Left ventricle myocardium inferior (tissue), 1 donor: ENCODE data around the gene GABBR2. TPM values are rescaled to one million over a fixed set of nuclear protein-coding genes. Genes with fewer than 3 reads are reported as not detected.

Source experiments
- DNase-seq: peaks from one replicate; pipeline ENCODE4 v3.0.0-alpha.2; 2020
- H3K27ac ChIP-seq: fragments of 200-600 bp; replicated peaks from 2 replicates; pipeline ENCODE4 v1.8.0; 2021
- H3K27me3 ChIP-seq: fragments of 200-600 bp; 2 replicates; pipeline ENCODE4 v1.8.0; 2021; ENCODE audit warnings: low read depth
- H3K36me3 ChIP-seq: fragments of 200-600 bp; 2 replicates; pipeline ENCODE4 v1.8.0; 2021
- H3K4me1 ChIP-seq: fragments of 200-600 bp; 2 replicates; pipeline ENCODE4 v1.8.0; 2021
- H3K4me3 ChIP-seq: fragments of 200-600 bp; 2 replicates; pipeline ENCODE4 v1.8.0; 2021; ENCODE audit warnings: mild to moderate bottlenecking, moderate library complexity
- H3K9me3 ChIP-seq: fragments of 200-600 bp; replicated peaks from 2 replicates; pipeline ENCODE4 v1.8.0; 2021
- intact Hi-C: fragments of 100-400 bp; cut with micrococcal nuclease; formaldehyde crosslinking; loops from one replicate; pipeline ENCODE4 v1.11.0; 2022
- total RNA-seq: library from RNA; stranded (reverse); fragmentation: NEBNext Ultra II Directional; extraction: Animal tissue kit (Norgen Biotek cat#: 25700); gene quantifications from one replicate; pipeline ENCODE4 v1.2.1, GENCODE V29; 2021
- TF ChIP-seq, protein P1 (sequence below): fragments of 200-600 bp; IDR thresholded peaks from 2 replicates; pipeline ENCODE4 v1.8.0; 2021; ENCODE audit warnings: antibody characterized with exemption, mild to moderate bottlenecking, borderline replicate concordance
- donor health status: DM: no; HTN: yes; CAD: no; lungs with severe emphysema.

The GABBR2 gene
- total RNA-seq, 1 donor from 2014 or later = 1.1 TPM

- no peaks in the 10 kb centered on the region for H3K4me1 ChIP-seq
- intact Hi-C loops = no loop called here
- DNase-seq = no peak
These were observed 56.4 kb downstream of the GABBR2 start for GRCh38 chr9:98652302-98652701.

GRCh38 chr9:98647236-98647635 lies 61.5 kb downstream of the GABBR2 start:
- DNase-seq = no peak
- TF ChIP-seq, protein P1, sequence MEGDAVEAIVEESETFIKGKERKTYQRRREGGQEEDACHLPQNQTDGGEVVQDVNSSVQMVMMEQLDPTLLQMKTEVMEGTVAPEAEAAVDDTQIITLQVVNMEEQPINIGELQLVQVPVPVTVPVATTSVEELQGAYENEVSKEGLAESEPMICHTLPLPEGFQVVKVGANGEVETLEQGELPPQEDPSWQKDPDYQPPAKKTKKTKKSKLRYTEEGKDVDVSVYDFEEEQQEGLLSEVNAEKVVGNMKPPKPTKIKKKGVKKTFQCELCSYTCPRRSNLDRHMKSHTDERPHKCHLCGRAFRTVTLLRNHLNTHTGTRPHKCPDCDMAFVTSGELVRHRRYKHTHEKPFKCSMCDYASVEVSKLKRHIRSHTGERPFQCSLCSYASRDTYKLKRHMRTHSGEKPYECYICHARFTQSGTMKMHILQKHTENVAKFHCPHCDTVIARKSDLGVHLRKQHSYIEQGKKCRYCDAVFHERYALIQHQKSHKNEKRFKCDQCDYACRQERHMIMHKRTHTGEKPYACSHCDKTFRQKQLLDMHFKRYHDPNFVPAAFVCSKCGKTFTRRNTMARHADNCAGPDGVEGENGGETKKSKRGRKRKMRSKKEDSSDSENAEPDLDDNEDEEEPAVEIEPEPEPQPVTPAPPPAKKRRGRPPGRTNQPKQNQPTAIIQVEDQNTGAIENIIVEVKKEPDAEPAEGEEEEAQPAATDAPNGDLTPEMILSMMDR = no peak
- no peak overlapping the region for H3K4me3 ChIP-seq
- no peaks in the 10 kb centered on the region for H3K36me3 ChIP-seq
- H3K27ac ChIP-seq = no peak overlapping the region
- H3K9me3 ChIP-seq = no peaks in the 10 kb centered on the region
- H3K27me3 ChIP-seq = peaks cover 37% of the 10 kb centered on the region
- H3K4me1 ChIP-seq = no peaks in the 10 kb centered on the region
- intact Hi-C loops = no loop called here

More at GRCh38 chr9:98652302-98652701, 56.4 kb downstream of the GABBR2 start:
- TF ChIP-seq, protein P1 = no peak
- H3K4me3 ChIP-seq = no peak overlapping the region
- H3K9me3 ChIP-seq = no peaks in the 10 kb centered on the region
- H3K36me3 ChIP-seq = no peaks in the 10 kb centered on the region
- H3K27me3 ChIP-seq = peaks cover 23% of the 10 kb centered on the region
- H3K27ac ChIP-seq = no peak overlapping the region

DNA sequence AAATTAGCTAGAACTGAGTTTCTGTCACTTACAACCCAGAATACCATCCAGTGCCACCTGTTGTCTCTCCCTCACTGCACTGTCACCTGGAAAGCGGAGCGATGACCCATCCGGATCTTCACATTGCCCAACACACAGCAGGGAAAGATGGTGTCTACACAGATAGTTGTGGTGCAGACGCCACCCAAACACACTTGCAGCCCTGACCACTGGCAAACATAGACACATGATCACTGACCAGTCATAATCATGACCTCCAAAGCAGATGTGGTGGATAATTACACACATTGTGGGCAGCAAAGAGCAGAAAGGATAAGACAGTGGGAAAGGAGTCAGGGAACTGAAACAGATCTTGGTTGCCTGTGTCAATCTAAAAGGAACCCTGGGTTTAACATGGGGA lies 64.7 kb downstream of the GABBR2 start:
- TF ChIP-seq, protein P1 = no peak
- H3K36me3 ChIP-seq = no peaks in the 10 kb centered on the region
- intact Hi-C loops = no loop called here
- peaks cover 55% of the 10 kb centered on the region for H3K27me3 ChIP-seq
- no peak overlapping the region for H3K27ac ChIP-seq
- no peaks in the 10 kb centered on the region for H3K9me3 ChIP-seq
- DNase-seq = no peak
- no peaks in the 10 kb centered on the region for H3K4me1 ChIP-seq
- no peak overlapping the region for H3K4me3 ChIP-seq

- Histone ChIP-seq H3K27me3 (peaks cover 52% of the 10 kb centered on the region), H3K9me3 (no peaks in the 10 kb centered on the region), H3K4me3 (no peak overlapping the region), H3K4me1 (no peaks in the 10 kb centered on the region), H3K36me3 (no peaks in the 10 kb centered on the region), H3K27ac (no peak overlapping the region)
- intact Hi-C loops = no loop called here
- TF ChIP-seq, protein P1 = no peak
- DNase-seq = no peak
These were observed 65.9 kb downstream of the GABBR2 start for GRCh38 chr9:98642661-98643312.

DNA sequence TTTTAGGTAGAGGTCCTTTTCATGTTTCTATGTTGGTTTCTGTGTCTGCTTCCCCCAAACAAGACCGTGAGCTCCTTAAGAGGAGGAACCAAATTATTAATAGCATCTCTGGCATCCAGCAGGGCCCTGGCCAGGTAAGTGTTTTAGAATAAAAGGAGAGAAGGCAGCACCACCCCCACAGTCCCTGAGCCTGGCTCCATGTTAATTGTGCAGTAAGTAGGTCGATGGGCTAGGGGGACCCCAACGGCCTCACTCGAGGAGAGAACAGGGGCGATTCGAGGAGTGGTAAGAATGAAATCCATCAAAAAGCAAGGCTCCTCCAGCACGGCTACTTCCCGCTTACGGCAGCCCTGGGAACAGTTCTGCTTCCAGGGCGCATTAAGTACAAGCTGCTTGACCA lies 67.0 kb downstream of the GABBR2 start:
- peaks cover 52% of the 10 kb centered on the region for H3K27me3 ChIP-seq
- TF ChIP-seq, protein P1 = no peak
- no peak for DNase-seq

More for the DNA sequence above, 67.0 kb downstream of the GABBR2 start:
- H3K9me3 ChIP-seq = no peaks in the 10 kb centered on the region
- no peak overlapping the region for H3K4me3 ChIP-seq
- no peaks in the 10 kb centered on the region for H3K4me1 ChIP-seq
- H3K27ac ChIP-seq = no peak overlapping the region
- no peaks in the 10 kb centered on the region for H3K36me3 ChIP-seq
- intact Hi-C loops = no loop called here
